Measurements from ENCODE around the gene ASIC2. TPM values are rescaled to one million over a fixed set of nuclear protein-coding genes. Genes with fewer than 3 reads are reported as not detected.

The ASIC2 gene
- total and polyA plus RNA-seq, 2 experiments from 2014 or later: 0.52 to 2.8 TPM

GRCh38 chr17:33014751-33015150, 278.3 kb downstream of the ASIC2 start (continued):
- TF ChIP-seq ZNF462 (CRISPR knock-in tag; IDR thresholded peaks at IDR 0.05) (no peak), REST (IDR thresholded peaks at IDR 0.05; ENCODE audit: unreplicated experiment) (no peak), NANOG (IDR thresholded peaks at IDR 0.05; ENCODE audit: borderline replicate concordance) (no peak), EZH2 (IDR thresholded peaks at IDR 0.05; ENCODE audit: low read depth, unreplicated experiment) (no peak)
